HG02798 (cell line): ENCODE data around the gene DOC2B.
A peak's percentile ranks its signal among the peaks of the same experiment; 100 is the strongest.
"Not testable (repeated sequence)": the region's sequence is repeated elsewhere in the genome, so short reads cannot be mapped to it uniquely, and the experiment has no call there.

Experiments used
- ATAC-seq: cut with Tn5 transposase; IDR thresholded peaks from one replicate; pipeline ENCODE4 v1.9.1; 2021; ENCODE audit warnings: mild to moderate bottlenecking; ENCODE audit not compliant: unreplicated experiment, poor library complexity

DOC2B gene

GRCh38 chr17:149231-149630, 32.2 kb downstream of the DOC2B start:
- no peak for ATAC-seq

- ATAC-seq = no peak
These were observed 32.7 kb downstream of the DOC2B start for GRCh38 chr17:148757-149156.

- no peak for ATAC-seq
These were observed 33.4 kb downstream of the DOC2B start for GRCh38 chr17:147796-148740.

- ATAC-seq = no peak
These were observed 34.3 kb downstream of the DOC2B start for GRCh38 chr17:146983-147761.

- ATAC-seq = no peak
These were observed 34.9 kb downstream of the DOC2B start for GRCh38 chr17:146546-146945.

GRCh38 chr17:145671-146541, 35.5 kb downstream of the DOC2B start:
- no peak for ATAC-seq

GRCh38 chr17:144936-145670, 36.3 kb downstream of the DOC2B start:
- ATAC-seq = no peak

- ATAC-seq = no peak
These were observed 37.6 kb downstream of the DOC2B start for GRCh38 chr17:143785-144281.

- no peak for ATAC-seq
These were observed 38.3 kb downstream of the DOC2B start for GRCh38 chr17:142876-143784.

- ATAC-seq = no peak
These were observed 39.3 kb downstream of the DOC2B start for GRCh38 chr17:142102-142661.

- ATAC-seq = not testable (repeated sequence)
These were observed 41.8 kb downstream of the DOC2B start for GRCh38 chr17:139401-140205.

- not testable (repeated sequence) for ATAC-seq
These were observed 44.2 kb downstream of the DOC2B start, which contains the start of gene SCGB1C2 for GRCh38 chr17:137166-137807. Gene SCGB1C2 (plus strand): TSS chr17:137569. CDS start chr17:137591, 22 bp downstream.

- peak; percentile 51 for ATAC-seq
These were observed 44.9 kb downstream of the DOC2B start for GRCh38 chr17:136531-136930.

GRCh38 chr17:135895-136294, 45.6 kb downstream of the DOC2B start:
- ATAC-seq = not testable (repeated sequence)

GRCh38 chr17:135022-135421, 46.4 kb downstream of the DOC2B start:
- not testable (repeated sequence) for ATAC-seq

GRCh38 chr17:134332-134785, 47.1 kb downstream of the DOC2B start:
- ATAC-seq = peak; percentile 88

GRCh38 chr17:133932-134331, 47.5 kb downstream of the DOC2B start:
- ATAC-seq = not testable (repeated sequence)
